AG09319 (cell line): Measurements from ENCODE around the gene METTL26.

Experiments
- DNase-seq: peaks from one replicate; pipeline ENCODE4 v3.0.0-alpha.2; 2010; ENCODE audit warnings: low read depth; ENCODE audit errors: extremely low read depth
- CTCF ChIP-seq: IDR thresholded peaks from 2 replicates; pipeline ENCODE4 v1.5.1; 2011; ENCODE audit warnings: low read depth, mild to moderate bottlenecking, inconsistent platforms, low read length, moderate library complexity

The METTL26 gene

GRCh38 chr16:636206-637080, at the start of gene METTL26:
Gene METTL26, minus strand, starts transcription at chr16:636305. Its CDS starts 15 bp downstream, at chr16:636290.
- peak; percentile 78 for DNase-seq
- no peak for TF ChIP-seq CTCF

GRCh38 chr16:684961-685696, 49.0 kb upstream of the METTL26 start:
- no peak for TF ChIP-seq CTCF
- no peak for DNase-seq

- no peak for TF ChIP-seq CTCF
- peak; percentile 84 for DNase-seq
Measured at GRCh38 chr16:684071-684794, 48.1 kb upstream of the METTL26 start, which contains the start of gene JMJD8. Gene JMJD8, minus strand, starts transcription at chr16:684334. Its CDS starts 15 bp downstream, at chr16:684319.

- no peak for TF ChIP-seq CTCF
- DNase-seq = no peak
Measured at GRCh38 chr16:683396-684070, 47.4 kb upstream of the METTL26 start.

GRCh38 chr16:682493-683395, 46.6 kb upstream of the METTL26 start:
- no peak for DNase-seq
- TF ChIP-seq CTCF = no peak

GRCh38 chr16:681746-682427, 45.8 kb upstream of the METTL26 start:
- DNase-seq = no peak
- TF ChIP-seq CTCF = no peak
